DND-41 (cell line): ENCODE measurements around the gene YWHAB.

ENCODE experiments used
- ATAC-seq: fragments of 200-7000 bp; cut with Tn5 transposase; 3 replicates; pipeline ENCODE4 v1.9.1; 2021; ENCODE audit warnings: low read depth; ENCODE audit not compliant: insufficient read depth
- DNase-seq: peaks from one replicate; pipeline ENCODE4 v3.0.0-alpha.2; 2020
- H2AFZ ChIP-seq: 2 replicates; pipeline ENCODE4 v1.6.0; 2012; ENCODE audit warnings: low read depth, low read length
- H3K27ac ChIP-seq: 2 replicates; pipeline ENCODE4 v1.5.1; 2012; ENCODE audit warnings: low read length, inconsistent platforms
- H3K27me3 ChIP-seq: fragments of 200-600 bp; sonication (generic); 2 replicates; pipeline ENCODE4 v1.6.0; 2012; ENCODE audit warnings: low read length, mild to moderate bottlenecking, inconsistent platforms; ENCODE audit not compliant: insufficient read depth, poor library complexity
- H3K36me3 ChIP-seq: 2 replicates; pipeline ENCODE4 v1.5.1; 2012; ENCODE audit warnings: low read length, inconsistent platforms; ENCODE audit not compliant: insufficient read depth
- H3K4me1 ChIP-seq: 2 replicates; pipeline ENCODE4 v1.5.1; 2012; ENCODE audit warnings: mild to moderate bottlenecking, low read length; ENCODE audit not compliant: insufficient read depth
- H3K4me2 ChIP-seq: 2 replicates; pipeline ENCODE4 v1.6.0; 2012; ENCODE audit warnings: mild to moderate bottlenecking, moderate library complexity, low read length, inconsistent platforms; ENCODE audit not compliant: insufficient read depth
- H3K4me3 ChIP-seq, 2 experiments: fragments of 200-600 bp in 1 of 2; shearing (Covaris generic) in 1 of 2; 2 replicates each; pipeline ENCODE4 v1.5.1; 2012 to 2016; ENCODE audit warnings: inconsistent platforms in 2 of 2, low read length in 2 of 2, mild to moderate bottlenecking in 2 of 2, low read depth in 1 of 2, moderate library complexity in 1 of 2
- H3K79me2 ChIP-seq: 2 replicates; pipeline ENCODE4 v1.6.0; 2012; ENCODE audit warnings: low read length, inconsistent platforms; ENCODE audit not compliant: insufficient read depth
- H3K9ac ChIP-seq: 2 replicates; pipeline ENCODE4 v1.6.0; 2012; ENCODE audit warnings: low read depth, mild to moderate bottlenecking, inconsistent platforms, low read length, moderate library complexity
- H3K9me3 ChIP-seq: 2 replicates; pipeline ENCODE4 v1.5.1; 2012; ENCODE audit warnings: low read length, moderate library complexity, mild to moderate bottlenecking, inconsistent platforms; ENCODE audit not compliant: insufficient read depth, severe bottlenecking
- H4K20me1 ChIP-seq: 2 replicates; pipeline ENCODE4 v1.6.0; 2012; ENCODE audit warnings: low read length; ENCODE audit not compliant: insufficient read depth
- CTCF ChIP-seq: IDR thresholded peaks from 2 replicates; pipeline ENCODE4 v1.5.1; 2012; ENCODE audit warnings: borderline replicate concordance, low read length, moderate library complexity, mild to moderate bottlenecking; ENCODE audit not compliant: poor library complexity, severe bottlenecking; ENCODE audit errors: extremely low read depth
- EZH2 ChIP-seq: IDR thresholded peaks from 3 replicates; pipeline ENCODE4 v1.6.1; 2012; ENCODE audit warnings: borderline replicate concordance, low read depth, mild to moderate bottlenecking, moderate library complexity, low read length, inconsistent platforms; ENCODE audit not compliant: severe bottlenecking

Gene YWHAB

GRCh38 chr20:44956410-44956809 is 70.9 kb downstream of the YWHAB start:
- H3K4me3 ChIP-seq: no peak overlapping the region
- ATAC-seq (no peak), DNase-seq (no peak)
- H3K27ac ChIP-seq: no peak overlapping the region
- no peaks in the 10 kb centered on the region for H3K27me3 ChIP-seq
- peaks cover 42% of the 10 kb centered on the region for H3K79me2 ChIP-seq
- no peaks in the 10 kb centered on the region for H3K9me3 ChIP-seq
- no peak overlapping the region for H2AFZ ChIP-seq
- H3K4me1 ChIP-seq: peaks cover 33% of the 10 kb centered on the region
- H4K20me1 ChIP-seq: peaks cover 29% of the 10 kb centered on the region
- no peak overlapping the region for H3K9ac ChIP-seq
- no peak overlapping the region for H3K4me2 ChIP-seq
- no peak for TF ChIP-seq CTCF
- TF ChIP-seq EZH2: no peak
- H3K36me3 ChIP-seq: peaks cover 70% of the 10 kb centered on the region
